K562 (cell line): ENCODE results near the gene FRMPD1. TPM values are rescaled to one million over a fixed set of nuclear protein-coding genes. Genes with fewer than 3 reads are reported as not detected.

Source experiments
- ATAC-seq: fragments of 200-7000 bp; cut with Tn5 transposase; 3 replicates; pipeline ENCODE4 v1.9.1; 2020; ENCODE audit warnings: moderate library complexity
- BruUV-seq: library from RNA; stranded (reverse); fragments of 400-500 nt; replicated peaks from 2 replicates; lab custom pipeline; 2021; lab: Mats Ljungman, UMichigan
- CTCF ChIA-PET: fragments of 300-600 bp; formaldehyde crosslinking; extraction: SDS; loops from one replicate; lab custom pipeline; 2021; ENCODE audit warnings: low intra/inter-chr PET ratio; lab: Yijun Ruan, JAX
- POLR2A ChIA-PET: fragments of 300-600, 350-650 bp; sonication (Branson Sonifier 250); formaldehyde crosslinking; extraction: SDS; loops from one replicate; lab custom pipeline; 2021; ENCODE audit warnings: antibody characterized with exemption, inconsistent platforms; lab: Yijun Ruan, JAX
- DNase-seq, 4 experiments: peaks; one replicate each; pipeline versions ENCODE4 v3.0.0 to v3.0.0-alpha.2; 2011 to 2018; ENCODE audit warnings: low spot score in 3 of 4, mixed read lengths in 3 of 4; ENCODE audit errors: extremely low read depth in 1 of 4
- FAIRE-seq: peaks from 2 replicates; lab custom pipeline; 2011; peaks lifted over from hg19 to GRCh38; lab: Jason Lieb, UNC
- H2AFZ ChIP-seq: 2 replicates; pipeline ENCODE4 v1.6.0; 2011; ENCODE audit warnings: low read depth, low read length, control low read depth, inconsistent platforms
- H3K27ac ChIP-seq: fragments of 200-600 bp; 3 replicates; pipeline ENCODE4 v1.8.0; 2011; ENCODE audit warnings: low read depth, mild to moderate bottlenecking, control low read depth, inconsistent platforms, low read length, moderate library complexity, mixed read lengths; ENCODE audit errors: extremely low read depth
- H3K27me3 ChIP-seq, 2 experiments: fragments of 300-600 bp in 1 of 2; 2 replicates in 1 of 2; 3 replicates in 1 of 2; pipeline versions ENCODE4 v1.6.0 to v1.8.0; 2011; ENCODE audit warnings: inconsistent platforms in 2 of 2, low read length in 2 of 2, mild to moderate bottlenecking in 1 of 2, mixed read lengths in 1 of 2, moderate library complexity in 1 of 2; ENCODE audit not compliant: control insufficient read depth in 2 of 2, insufficient read depth in 2 of 2
- H3K36me3 ChIP-seq: fragments of 300-600 bp; 3 replicates; pipeline ENCODE4 v1.8.0; 2011; ENCODE audit warnings: mild to moderate bottlenecking, low read length, inconsistent platforms; ENCODE audit not compliant: control insufficient read depth, insufficient read depth
- H3K4me1 ChIP-seq, 2 experiments: fragments of 200-600 bp in 1 of 2; replicated peaks in 1 of 2; 2 replicates in 1 of 2; 3 replicates in 1 of 2; pipeline versions ENCODE4 v1.5.1 to v1.8.0; 2011; ENCODE audit warnings: inconsistent platforms in 2 of 2, low read length in 2 of 2, mild to moderate bottlenecking in 1 of 2, mixed read lengths in 1 of 2, moderate library complexity in 1 of 2; ENCODE audit not compliant: control insufficient read depth in 2 of 2, insufficient read depth in 2 of 2
- H3K4me2 ChIP-seq: 2 replicates; pipeline ENCODE4 v1.6.1; 2011; ENCODE audit warnings: low read length, control low read depth, inconsistent platforms, mixed read lengths; ENCODE audit not compliant: insufficient read depth
- H3K4me3 ChIP-seq: fragments of 200-600 bp; sonication (generic), shearing (Covaris generic); 2 replicates; pipeline ENCODE4 v1.5.1; 2016; ENCODE audit warnings: control low read depth, inconsistent platforms
- H3K79me2 ChIP-seq: fragments of 200-600 bp; 3 replicates; pipeline ENCODE4 v1.8.0; 2011; ENCODE audit warnings: low read length, inconsistent platforms; ENCODE audit not compliant: control insufficient read depth, insufficient read depth
- H3K9ac ChIP-seq, 2 experiments: 2 replicates each; pipeline versions ENCODE4 v1.6.0 to v1.6.1; 2011; ENCODE audit warnings: low read depth in 2 of 2, low read length in 2 of 2, control low read depth in 1 of 2, inconsistent platforms in 1 of 2, mild to moderate bottlenecking in 1 of 2, mixed read lengths in 1 of 2; ENCODE audit not compliant: insufficient read depth in 1 of 2
- H3K9me1 ChIP-seq: one replicate; pipeline ENCODE4 v1.6.0; 2011; ENCODE audit warnings: inconsistent platforms, mild to moderate bottlenecking, low read length, moderate library complexity; ENCODE audit not compliant: control insufficient read depth, insufficient read depth
- H3K9me3 ChIP-seq: replicated peaks from 2 replicates; pipeline ENCODE4 v1.5.1; 2011; ENCODE audit warnings: low read depth, low read length, inconsistent platforms; ENCODE audit not compliant: control insufficient read depth, insufficient read depth
- H4K20me1 ChIP-seq: replicated peaks from 2 replicates; pipeline ENCODE4 v1.6.1; 2011; ENCODE audit warnings: low read length, inconsistent platforms, mixed read lengths; ENCODE audit not compliant: control insufficient read depth, insufficient read depth
- ADNP ChIP-seq: fragments of 200-800 bp; sonication (Bioruptor generic); IDR thresholded peaks from 2 replicates; pipeline ENCODE4 v1.6.1; 2016; ENCODE audit warnings: missing genetic modification characterization, missing compliant biosample characterization
- ARNT ChIP-seq, 2 experiments: fragments of 450-650 bp; IDR thresholded peaks; 2 replicates each; pipeline ENCODE4 v1.6.1; 2016; ENCODE audit warnings: mild to moderate bottlenecking in 1 of 2
- BRD4 ChIP-seq: fragments of 200-600 bp; sonication (generic); IDR thresholded peaks from 2 replicates; pipeline ENCODE4 v1.6.1; 2017; ENCODE audit warnings: inconsistent platforms
- DACH1 ChIP-seq: fragments of 450-650 bp; IDR thresholded peaks from 2 replicates; pipeline ENCODE4 v1.6.1; 2018; ENCODE audit not compliant: partially characterized antibody
- EGR1 ChIP-seq: fragments of 450-650 bp; conservative IDR thresholded peaks from 2 replicates; pipeline ENCODE4 v1.6.1; 2017; ENCODE audit warnings: mild to moderate bottlenecking
- ELF1 ChIP-seq: fragments of 200-800 bp; sonication (Bioruptor generic); IDR thresholded peaks from 2 replicates; pipeline ENCODE4 v1.6.1; 2016; ENCODE audit warnings: missing genetic modification characterization, missing compliant biosample characterization
- ESRRB ChIP-seq: fragments of 250-450 bp; sonication (Bioruptor Pico); IDR thresholded peaks from 2 replicates; pipeline ENCODE4 v1.5.0; 2020; ENCODE audit warnings: mild to moderate bottlenecking, moderate library complexity, borderline replicate concordance
- KLF1 ChIP-seq: fragments of 450-650 bp; IDR thresholded peaks from 2 replicates; pipeline ENCODE4 v1.6.1; 2016; ENCODE audit warnings: missing genetic modification characterization, missing compliant biosample characterization
- MTF1 ChIP-seq: fragments of 250-450 bp; sonication (Bioruptor Pico); IDR thresholded peaks from 2 replicates; pipeline ENCODE4 v1.9.0; 2021; ENCODE audit warnings: moderate library complexity, mild to moderate bottlenecking, inconsistent platforms, borderline replicate concordance
- NCOA6 ChIP-seq: fragments of 450-650 bp; IDR thresholded peaks from 2 replicates; pipeline ENCODE4 v1.6.1; 2017; ENCODE audit warnings: mild to moderate bottlenecking
- NFIC ChIP-seq: fragments of 450-650 bp; IDR thresholded peaks from 2 replicates; pipeline ENCODE4 v1.6.1; 2017; ENCODE audit warnings: mild to moderate bottlenecking, inconsistent platforms
- NFRKB ChIP-seq: fragments of 450-650 bp; IDR thresholded peaks from 2 replicates; pipeline ENCODE4 v1.6.1; 2016; ENCODE audit warnings: low read depth
- PML ChIP-seq: IDR thresholded peaks from 2 replicates; pipeline ENCODE4 v1.6.1; 2012; ENCODE audit warnings: low read length, inconsistent platforms
- SRF ChIP-seq, 2 experiments: fragments of 250-450, 450-650 bp in 1 of 2; sonication (Bioruptor Pico) in 1 of 2; sonication (generic) in 1 of 2; formaldehyde crosslinking; IDR thresholded peaks; 2 replicates each; pipeline versions ENCODE4 v1.5.0 to v1.5.1; 2020 to 2022; ENCODE audit warnings: mild to moderate bottlenecking in 1 of 2, missing genetic modification reagents in 1 of 2
- XRCC4 ChIP-seq: IDR thresholded peaks from one replicate; pipeline ENCODE4 v1.6.1; 2011; ENCODE audit not compliant: insufficient read depth, insufficient read length; ENCODE audit errors: extremely low read depth
- ZFP1 ChIP-seq: fragments of 450-650 bp; formaldehyde crosslinking; IDR thresholded peaks from 2 replicates; pipeline ENCODE4 v1.4.0; 2020; ENCODE audit warnings: mild to moderate bottlenecking, mixed read lengths
- ZNF212 ChIP-seq: fragments of 450-650 bp; formaldehyde crosslinking; IDR thresholded peaks from 2 replicates; pipeline ENCODE4 v1.4.0; 2020; ENCODE audit warnings: mild to moderate bottlenecking
- ZNF830 ChIP-seq: fragments of 250-450 bp; sonication (Bioruptor Pico); IDR thresholded peaks from 2 replicates; pipeline ENCODE4 v1.5.0; 2021; ENCODE audit warnings: mild to moderate bottlenecking
- WGBS: fragments of 100-300 bp; shearing (Covaris generic); methylation state at CpG from one replicate; pipeline ENCODE4 v1.1.6; 2016; ENCODE audit warnings: low coverage, mixed read lengths; ENCODE audit not compliant: insufficient coverage; ENCODE audit errors: missing lambda C conversion rate; 5-methylcytosine and 5-hydroxymethylcytosine counted together
- in situ Hi-C: fragments of 300-500 bp; cut with MboI; formaldehyde crosslinking; loops from 4 replicates; pipeline ENCODE4 v1.15.0; 2018; ENCODE audit warnings: inconsistent platforms, mixed read lengths
- intact Hi-C: fragments of 100-400 bp; cut with micrococcal nuclease; formaldehyde crosslinking; loops from 2 replicates; pipeline ENCODE4 v1.14.2; 2022
- polyA plus RNA-seq, 8 experiments: library from polyadenylated mRNA; depleted of rRNA in 4 of 8; stranded (reverse) in 5 of 8; unstranded in 3 of 8; fragments of >200 nt; fragmentation: Nextera tagmentation in 2 of 8; fragmentation: Illumina TruSeq in 1 of 8; extraction: Ambion mirVana in 2 of 8; extraction: Trizol in 1 of 8; gene quantifications; 2 replicates each; pipeline versions ENCODE4 v1.2.1 to v1.2.3, GENCODE V29; 2011 to 2014; ENCODE audit warnings: inconsistent platforms in 1 of 8, missing spikeins in 1 of 8
- total RNA-seq, 7 experiments: library from RNA; depleted of rRNA in 6 of 7; stranded (reverse); fragments of >200 nt in 6 of 7; fragmentation: Illumina TruSeq in 2 of 7; extraction: Trizol in 2 of 7; gene quantifications; 2 replicates each; pipeline versions ENCODE4 v1.2.1 to v1.2.3, GENCODE V29; 2011 to 2021; ENCODE audit warnings: low replicate concordance in 1 of 7

FRMPD1 gene
- total and polyA plus RNA-seq, 9 of the 15 experiments (the other 6 are each of a cell fraction or from before 2014, with no cell fraction given) = not detected

- ChIA-PET POLR2A (interaction anchor here (0.8 kb wide), 1 partner anchor 495 kb away, joined by 3 read pairs; no protein-coding TSS in a partner anchor), CTCF (no interaction called here)
- ATAC-seq (no peak), DNase-seq (no peak), FAIRE-seq (no peak)
- Histone ChIP-seq H3K36me3 (no peaks in the 10 kb centered on the region), H3K9me1 (no peaks in the 10 kb centered on the region), H3K9ac (no peak overlapping the region), H3K4me1 (no peaks in the 10 kb centered on the region), H3K27ac (no peak overlapping the region), H3K4me2 (no peak overlapping the region), H3K9me3 (no peaks in the 10 kb centered on the region), H3K4me3 (no peak overlapping the region), H2AFZ (no peak overlapping the region), H4K20me1 (no peaks in the 10 kb centered on the region; the same call in 1 of the 2 replicates), H3K79me2 (no peaks in the 10 kb centered on the region), H3K27me3 (peaks cover 55 to 64% of the 10 kb centered on the region in 2 experiments)
- 0% methylated on average over 5 of the region's 5 CpGs for WGBS
- in situ Hi-C loops = loop anchor here (25.0 kb wide), 1 partner anchor 635 kb away; no protein-coding TSS in a partner anchor
- intact Hi-C loops = no loop called here
- BruUV-seq = no TSS peak
- no peak for TF ChIP-seq NFRKB
- no peak for TF ChIP-seq MTF1 (CRISPR knock-in tag)
- no peak for TF ChIP-seq KLF1 (tag)
- no peak for TF ChIP-seq ADNP (tag)
- TF ChIP-seq ZFP1 = no peak
- no peak for TF ChIP-seq ELF1 (tag)
- no peak for TF ChIP-seq DACH1
- TF ChIP-seq ESRRB (CRISPR knock-in tag) = no peak
- no peak for TF ChIP-seq NCOA6
- no peak for TF ChIP-seq BRD4
- TF ChIP-seq SRF (CRISPR knock-in tag; IDR thresholded peaks at IDR 0.05) = no peak
- TF ChIP-seq ZNF830 = no peak
- TF ChIP-seq EGR1 = no peak
- TF ChIP-seq PML = no peak
- TF ChIP-seq ZNF212 (CRISPR knock-in tag) = no peak
- no peak for TF ChIP-seq NFIC
- TF ChIP-seq XRCC4 = no peak
- TF ChIP-seq ARNT (IDR thresholded peaks at IDR 0.05) = no peak
Measured at GRCh38 chr9:37727013-37727412, 76.3 kb downstream of the FRMPD1 start.
